Heart left ventricle (tissue), 16 donors: ENCODE measurements around the gene EVL. TPM values are rescaled to one million over a fixed set of nuclear protein-coding genes. Genes with fewer than 3 reads are reported as not detected.

ENCODE experiments used
- ATAC-seq, 4 donors: fragments of 200-7000 bp; cut with Tn5 transposase; one replicate each; pipeline ENCODE4 v1.9.1; 2020 to 2022; ENCODE audit warnings: moderate library complexity in 4 of 4, mild to moderate bottlenecking in 3 of 4, moderate number of reproducible peaks in 1 of 4
- DNase-seq, 5 donors: peaks; one replicate each; pipeline ENCODE4 v3.0.0-alpha.2; 2020
- H3K27ac ChIP-seq, 12 donors: fragments of 200-600 bp; sonication (generic) in 4 of 12; one replicate each; pipeline versions ENCODE4 v1.5.0 to v1.8.0; 2016 to 2022; ENCODE audit warnings: mild to moderate bottlenecking in 2 of 12
- H3K27me3 ChIP-seq, 9 donors: fragments of 200-600 bp; sonication (generic) in 2 of 9; one replicate each; pipeline versions ENCODE4 v1.5.1 to v1.8.0; 2016 to 2022; ENCODE audit warnings: mild to moderate bottlenecking in 3 of 9
- H3K36me3 ChIP-seq, 9 donors: fragments of 200-600 bp; sonication (generic) in 2 of 9; one replicate each; pipeline versions ENCODE4 v1.5.0 to v1.8.0; 2018 to 2022; ENCODE audit warnings: mild to moderate bottlenecking in 2 of 9
- H3K4me1 ChIP-seq, 12 donors: fragments of 200-600 bp; sonication (generic) in 4 of 12; one replicate each; pipeline versions ENCODE4 v1.5.0 to v1.8.0; 2016 to 2022; ENCODE audit warnings: mild to moderate bottlenecking in 3 of 12
- H3K4me3 ChIP-seq, 12 donors: fragments of 200-600 bp; sonication (generic) in 4 of 12; one replicate each; pipeline versions ENCODE4 v1.5.0 to v1.8.0; 2017 to 2022; ENCODE audit warnings: mild to moderate bottlenecking in 9 of 12, moderate library complexity in 4 of 12
- H3K9me3 ChIP-seq, 12 donors: fragments of 200-600 bp; sonication (generic) in 4 of 12; one replicate each; pipeline versions ENCODE4 v1.5.0 to v1.8.0; 2016 to 2022; ENCODE audit warnings: mild to moderate bottlenecking in 1 of 12
- CTCF ChIP-seq, 12 donors: fragments of 200-600 bp; sonication (generic) in 4 of 12; IDR thresholded peaks; one replicate each; pipeline versions ENCODE4 v1.5.0 to v1.8.0; 2018 to 2022; ENCODE audit warnings: antibody characterized with exemption in 12 of 12, mild to moderate bottlenecking in 5 of 12
- POLR2A ChIP-seq, 2 donors: fragments of 450-650 bp; IDR thresholded peaks; one replicate each; pipeline ENCODE4 v1.6.1; 2017; ENCODE audit warnings: antibody characterized with exemption in 2 of 2, mild to moderate bottlenecking in 2 of 2, moderate library complexity in 2 of 2
- WGBS, 4 donors: extraction: QIAGEN DNeasy Blood & Tissue Kit in 2 of 4; methylation state at CpG; one replicate each; pipeline versions ENCODE4 v1.1.5 to v1.1.7; 2013 to 2018; 5-methylcytosine and 5-hydroxymethylcytosine counted together
- intact Hi-C, 10 donors: fragments of 100-400 bp; cut with DNase I; formaldehyde crosslinking; loops; one replicate each; pipeline versions ENCODE4 v1.11.1 to v1.14.2; 2022
- polyA plus RNA-seq, 2 donors: library from polyadenylated mRNA; stranded (reverse); fragments of 200-250 nt; gene quantifications; one replicate each; pipeline ENCODE4 v1.2.3, GENCODE V29; 2013
- total RNA-seq, 9 donors: library from RNA; depleted of rRNA in 2 of 9; stranded (reverse); fragments of >200 nt in 2 of 9; fragmentation: NEBNext Ultra II Directional in 3 of 9; extraction: Animal tissue kit (Norgen Biotek cat#: 25700) in 3 of 9; gene quantifications; one replicate each; pipeline versions ENCODE4 v1.1.0 to v1.2.4, GENCODE V29; 2016 to 2023
- donor health status: ischemic (EF 13 %, LVEDD 7.1; RV severe dilation, severe dysfunction).
- donor health status: healthy with polysubstance abuse.
- donor health status: DM: no; HTN: yes; CAD: no.
- donor health status: DM: no; HTN: no; CAD: no.
- donor health status: ischemic (EF 25% LVEDD 6.9; RV normal size, moderate dysfunction).
- donor health status: ischemic (EF 25% LVEDD 5.7; RV mildly dilated, moderate dysfunction).
- donor health status: healthy.
- donor health status: DM: yes; HTN: yes; CAD: no.
- donor health status: ischemic (EF 35%, LVEDD 5.7; RV mildly dilated, moderate dysfunction).
- donor health status: nonischemic (EF 11% LVEDD 7.7; RV severe dilation, severe dysfunction).
- donor health status: DM: yes; HTN: yes; CAD: no.
- donor health status: PGD.
- donor health status: ischemic (EF 29% LVEDD 5.4; RV normal size, mild dysfunction).
- donor health status: nonischemic (EF 23%, LVEDD 6.1; RV moderate dilation, normal function).

EVL gene
- total and polyA plus RNA-seq, 11 donors: 23.8 to 116 (median 39.9) TPM

DNA sequence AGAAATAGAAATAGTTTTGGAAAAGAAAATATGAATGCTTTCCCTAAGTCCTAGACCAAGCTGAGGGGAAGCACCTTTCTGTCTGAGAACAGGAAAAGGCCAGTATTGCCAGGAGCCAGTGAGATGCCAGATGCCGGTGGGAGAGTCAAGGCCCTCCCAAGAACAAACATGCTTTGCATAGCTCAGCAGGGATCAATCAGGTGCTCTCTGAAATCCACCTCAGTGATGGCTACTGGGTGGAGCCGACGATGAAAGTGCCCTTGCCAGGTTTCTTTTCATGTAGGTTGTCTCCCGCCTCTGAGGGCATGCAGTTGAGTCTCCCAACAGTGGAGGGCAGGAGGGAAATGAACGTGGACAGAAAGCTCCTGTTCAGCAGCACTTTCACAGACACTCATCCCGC is 66.0 kb downstream of the EVL start:
- TF ChIP-seq POLR2A (IDR thresholded peaks at IDR 0.05) (no peak), CTCF (IDR thresholded peaks at IDR 0.05) (no peak)
- Histone ChIP-seq H3K27me3 (no peaks in the 10 kb centered on the region), H3K27ac (no peak overlapping the region), H3K36me3 (peaks cover 0 to 98% (median 26%) of the 10 kb centered on the region in 9 donors), H3K4me3 (no peak overlapping the region), H3K4me1 (peaks cover 0 to 29% (median 13%) of the 10 kb centered on the region in 12 donors), H3K9me3 (no peaks in the 10 kb centered on the region)
- no peak for ATAC-seq
- intact Hi-C loops: no loop called here
- 92 to 95% (median 93%) methylated on average over 6 of the region's 6 CpGs for WGBS, 4 donors
- DNase-seq: no peak

DNA sequence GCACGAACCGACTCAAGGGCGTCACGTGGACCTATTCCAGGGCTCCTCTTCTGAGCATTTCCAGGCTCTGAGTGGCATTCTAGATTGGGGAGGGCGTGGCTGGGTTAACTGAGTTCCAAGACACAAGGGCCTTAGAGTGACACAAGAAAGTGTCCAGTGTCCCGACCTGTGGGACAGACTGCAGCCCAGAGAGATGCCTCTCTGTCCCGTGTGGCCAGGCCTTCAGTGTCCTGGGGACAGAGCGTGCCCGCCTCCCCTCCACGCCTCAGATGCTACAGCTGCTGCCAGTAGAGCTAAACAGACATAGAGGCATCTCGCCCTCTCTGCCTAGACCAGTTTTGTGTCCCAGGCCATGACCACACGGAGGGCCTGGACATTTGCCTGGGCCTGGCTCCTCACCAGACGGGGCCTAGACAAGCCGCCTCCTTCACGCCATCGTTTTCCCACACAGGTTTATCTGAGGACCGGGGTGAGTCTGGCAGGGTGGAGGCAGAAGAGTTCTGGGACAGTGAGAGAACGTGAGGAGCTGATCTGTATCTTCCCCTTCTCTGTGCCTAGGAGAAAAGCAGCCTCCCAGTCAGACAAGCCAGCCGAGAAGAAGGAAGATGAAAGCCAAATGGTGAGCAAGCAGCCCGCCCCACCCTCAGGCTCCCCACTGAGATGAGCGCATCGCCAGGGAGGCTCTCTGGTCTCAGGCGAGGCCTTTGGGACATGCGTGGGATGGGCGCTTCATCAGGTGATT is 67.1 kb downstream of the EVL start:
- no peak for TF ChIP-seq POLR2A (IDR thresholded peaks at IDR 0.05)
- TF ChIP-seq CTCF (IDR thresholded peaks at IDR 0.05): no peak
- WGBS, 4 donors: 86 to 87% (median 87%) methylated on average over 20 to 25 of the region's 25 CpGs
- Histone ChIP-seq H3K36me3 (peaks cover 0 to 97% (median 26%) of the 10 kb centered on the region in 9 donors), H3K27me3 (no peaks in the 10 kb centered on the region), H3K4me1 (peaks cover 0 to 29% (median 13%) of the 10 kb centered on the region in 12 donors), H3K4me3 (no peak overlapping the region), H3K9me3 (no peaks in the 10 kb centered on the region), H3K27ac (no peak overlapping the region)
- ATAC-seq (peak in 2 of 4 donors; percentile 31 to 36), DNase-seq (peak in 1 of 5 donors; percentile 43)
- intact Hi-C loops: no loop called here

DNA sequence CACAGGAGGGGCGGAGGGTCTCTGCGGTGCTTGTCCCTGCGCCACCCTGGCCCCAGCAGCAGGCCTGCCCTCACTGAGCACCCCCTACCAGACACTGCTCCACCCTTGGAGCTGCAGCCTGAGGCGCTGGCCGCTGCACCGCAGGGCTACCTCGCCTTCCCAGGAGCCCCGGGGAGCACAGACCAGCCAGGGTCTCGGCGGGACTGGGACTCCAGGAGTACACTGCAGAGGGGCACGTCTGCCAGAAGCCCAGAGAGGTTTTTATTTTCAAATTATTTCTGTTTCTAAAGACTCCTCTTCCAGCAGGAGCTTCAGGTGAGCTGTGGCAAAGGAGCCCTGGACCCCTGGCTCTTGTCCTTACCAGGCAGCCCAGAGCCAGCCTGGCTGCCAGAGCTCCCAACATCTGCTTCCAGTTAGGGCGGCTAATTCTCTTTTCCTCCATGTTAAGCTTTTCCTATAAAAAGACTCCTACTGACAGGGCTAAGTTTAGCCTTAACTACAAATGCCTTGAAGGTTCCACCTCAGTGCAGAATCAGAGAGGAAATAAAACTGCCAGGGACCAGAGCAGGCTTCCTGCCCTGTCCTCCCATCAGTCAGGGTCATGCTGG is 67.8 kb downstream of the EVL start:
- no peak for DNase-seq
- no peak for TF ChIP-seq POLR2A (IDR thresholded peaks at IDR 0.05)
- H3K27me3 ChIP-seq: no peaks in the 10 kb centered on the region
- no peaks in the 10 kb centered on the region for H3K9me3 ChIP-seq
- ATAC-seq: no peak
- no peak overlapping the region for H3K27ac ChIP-seq
- intact Hi-C loops: no loop called here
- 69 to 94% (median 89%) methylated on average over 6 to 12 of the region's 12 CpGs for WGBS, 4 donors
- H3K36me3 ChIP-seq: peaks cover 0 to 97% (median 30%) of the 10 kb centered on the region in 9 donors
- H3K4me1 ChIP-seq: peaks cover 0 to 27% (median 13%) of the 10 kb centered on the region in 12 donors
- no peak overlapping the region for H3K4me3 ChIP-seq

GRCh38 chr14:100134586-100134985 is 69.4 kb downstream of the EVL start:
- H3K36me3 ChIP-seq: peaks cover 0 to 96% (median 30%) of the 10 kb centered on the region in 9 donors
- ATAC-seq: no peak
- H3K9me3 ChIP-seq: no peaks in the 10 kb centered on the region
- DNase-seq: no peak
- 90 to 97% (median 94%) methylated on average over 8 of the region's 8 CpGs for WGBS, 4 donors
- intact Hi-C loops: no loop called here
- H3K27me3 ChIP-seq: no peaks in the 10 kb centered on the region
- H3K4me3 ChIP-seq: no peak overlapping the region
- no peak overlapping the region for H3K27ac ChIP-seq
- H3K4me1 ChIP-seq: peaks cover 0 to 11% (median 3%) of the 10 kb centered on the region in 12 donors
- TF ChIP-seq POLR2A (IDR thresholded peaks at IDR 0.05) (no peak), CTCF (IDR thresholded peaks at IDR 0.05) (no peak)
